SU-DHL-6 (cell line): ENCODE measurements around the gene KCND3.

Experiments
- EZH2phosphoT487 ChIP-seq: fragments of 200-600 bp; sonication (generic), shearing (Covaris generic); conservative IDR thresholded peaks from 2 replicates; pipeline ENCODE4 v1.6.1; 2018; ENCODE audit warnings: mild to moderate bottlenecking, antibody characterized with exemption, low read length, moderate library complexity, mixed read lengths
- TF ChIP-seq, protein P1 (sequence below): fragments of 200-600 bp; sonication (generic); IDR thresholded peaks from one replicate; pipeline ENCODE4 v1.5.1; 2017; ENCODE audit warnings: antibody characterized with exemption, mild to moderate bottlenecking, low read length, moderate library complexity; ENCODE audit not compliant: insufficient read depth, poor library complexity, severe bottlenecking

DNA sequence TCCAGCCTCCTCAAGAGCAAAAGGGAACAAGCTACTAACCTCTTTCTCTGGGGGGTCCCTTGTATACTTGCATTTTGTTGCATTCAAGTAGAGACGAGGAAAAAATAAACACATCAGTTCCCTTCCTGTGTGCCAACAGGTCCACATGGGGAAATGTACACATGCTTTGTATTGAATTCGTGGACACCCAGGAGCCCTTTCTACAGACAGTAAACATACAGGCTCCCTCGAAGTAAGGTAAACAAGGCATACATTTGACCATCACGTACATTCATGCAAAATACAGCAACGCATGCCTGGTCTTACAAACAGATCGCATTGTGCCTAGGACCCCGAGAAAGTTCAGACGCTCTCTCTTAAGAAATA is 1.1 kb downstream of the KCND3 start:
- TF ChIP-seq, protein P1, sequence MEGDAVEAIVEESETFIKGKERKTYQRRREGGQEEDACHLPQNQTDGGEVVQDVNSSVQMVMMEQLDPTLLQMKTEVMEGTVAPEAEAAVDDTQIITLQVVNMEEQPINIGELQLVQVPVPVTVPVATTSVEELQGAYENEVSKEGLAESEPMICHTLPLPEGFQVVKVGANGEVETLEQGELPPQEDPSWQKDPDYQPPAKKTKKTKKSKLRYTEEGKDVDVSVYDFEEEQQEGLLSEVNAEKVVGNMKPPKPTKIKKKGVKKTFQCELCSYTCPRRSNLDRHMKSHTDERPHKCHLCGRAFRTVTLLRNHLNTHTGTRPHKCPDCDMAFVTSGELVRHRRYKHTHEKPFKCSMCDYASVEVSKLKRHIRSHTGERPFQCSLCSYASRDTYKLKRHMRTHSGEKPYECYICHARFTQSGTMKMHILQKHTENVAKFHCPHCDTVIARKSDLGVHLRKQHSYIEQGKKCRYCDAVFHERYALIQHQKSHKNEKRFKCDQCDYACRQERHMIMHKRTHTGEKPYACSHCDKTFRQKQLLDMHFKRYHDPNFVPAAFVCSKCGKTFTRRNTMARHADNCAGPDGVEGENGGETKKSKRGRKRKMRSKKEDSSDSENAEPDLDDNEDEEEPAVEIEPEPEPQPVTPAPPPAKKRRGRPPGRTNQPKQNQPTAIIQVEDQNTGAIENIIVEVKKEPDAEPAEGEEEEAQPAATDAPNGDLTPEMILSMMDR, result no peak
- no peak for TF ChIP-seq EZH2phosphoT487
